Measurements from ENCODE around the gene YOD1.
A peak's percentile ranks its signal among the peaks of the same experiment; 100 is the strongest.

The YOD1 gene

DNA sequence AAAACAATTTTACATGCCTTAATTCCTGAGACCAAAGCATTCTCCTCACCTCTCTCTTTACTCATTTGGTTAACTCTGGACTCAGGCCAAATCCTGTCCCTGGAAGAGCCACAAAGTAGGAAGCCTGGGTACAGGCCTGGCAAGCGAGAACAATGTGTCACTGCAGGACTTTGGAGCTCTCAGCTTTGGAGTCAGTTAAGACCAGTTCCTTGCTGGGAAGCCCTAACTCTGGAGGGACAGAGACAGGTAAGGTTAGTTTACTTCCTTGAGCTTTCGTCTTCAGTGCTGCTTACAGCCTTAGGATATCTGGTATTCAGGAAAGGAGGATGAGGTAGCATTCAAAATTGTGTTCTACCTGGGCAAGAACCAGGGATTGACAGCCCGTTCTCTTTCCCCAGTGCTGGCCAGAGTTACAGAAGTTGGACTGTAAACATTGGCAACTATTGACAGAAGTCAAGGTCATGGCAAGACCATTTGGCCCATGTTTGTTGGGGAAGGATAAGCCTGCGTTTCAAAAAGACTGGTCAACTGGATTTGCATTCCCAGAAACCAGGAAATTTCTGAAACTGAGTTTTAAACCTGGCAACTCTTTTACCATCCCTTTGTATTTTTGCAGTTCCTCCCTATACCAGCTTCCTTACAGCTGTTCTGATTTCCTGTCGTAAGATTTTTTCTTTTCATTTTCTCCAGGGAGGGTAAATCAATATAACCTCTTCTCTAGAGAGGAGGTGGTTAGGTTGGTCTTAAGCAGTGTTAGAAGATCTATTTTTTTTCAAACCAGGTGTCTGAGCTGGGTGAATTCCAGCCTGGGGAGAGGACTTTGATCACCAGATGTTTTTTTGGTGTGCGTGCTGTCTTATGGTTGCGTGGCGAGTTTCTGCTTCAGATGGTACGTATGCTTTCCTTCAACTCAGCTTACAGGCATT is 38.0 kb upstream of the YOD1 start, which contains the start of gene C4BPB:
Gene C4BPB (plus strand): TSS at position 160 of the 926 bp plus-strand sequence. CDS start 672 bp downstream, at position 832.
- H3K27ac ChIP-seq = no peak within 1 kb of the TSS
- no peaks in the 10 kb centered on the region for H3K9me3 ChIP-seq (ENCODE audit: severe bottlenecking)
- no peak for DNase-seq
- no peak within 1 kb of the TSS for H3K4me3 ChIP-seq (ENCODE audit: low read depth, low read length)
- peaks cover 100% of the 10 kb centered on the region for H3K27me3 ChIP-seq (ENCODE audit: insufficient read depth, low read depth, severe bottlenecking)
- H3K36me3 ChIP-seq = no peaks in the 10 kb centered on the region
- TF ChIP-seq, protein P1, sequence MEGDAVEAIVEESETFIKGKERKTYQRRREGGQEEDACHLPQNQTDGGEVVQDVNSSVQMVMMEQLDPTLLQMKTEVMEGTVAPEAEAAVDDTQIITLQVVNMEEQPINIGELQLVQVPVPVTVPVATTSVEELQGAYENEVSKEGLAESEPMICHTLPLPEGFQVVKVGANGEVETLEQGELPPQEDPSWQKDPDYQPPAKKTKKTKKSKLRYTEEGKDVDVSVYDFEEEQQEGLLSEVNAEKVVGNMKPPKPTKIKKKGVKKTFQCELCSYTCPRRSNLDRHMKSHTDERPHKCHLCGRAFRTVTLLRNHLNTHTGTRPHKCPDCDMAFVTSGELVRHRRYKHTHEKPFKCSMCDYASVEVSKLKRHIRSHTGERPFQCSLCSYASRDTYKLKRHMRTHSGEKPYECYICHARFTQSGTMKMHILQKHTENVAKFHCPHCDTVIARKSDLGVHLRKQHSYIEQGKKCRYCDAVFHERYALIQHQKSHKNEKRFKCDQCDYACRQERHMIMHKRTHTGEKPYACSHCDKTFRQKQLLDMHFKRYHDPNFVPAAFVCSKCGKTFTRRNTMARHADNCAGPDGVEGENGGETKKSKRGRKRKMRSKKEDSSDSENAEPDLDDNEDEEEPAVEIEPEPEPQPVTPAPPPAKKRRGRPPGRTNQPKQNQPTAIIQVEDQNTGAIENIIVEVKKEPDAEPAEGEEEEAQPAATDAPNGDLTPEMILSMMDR (IDR thresholded peaks at IDR 0.05; ENCODE audit: low read depth, low read length) = no peak

DNA sequence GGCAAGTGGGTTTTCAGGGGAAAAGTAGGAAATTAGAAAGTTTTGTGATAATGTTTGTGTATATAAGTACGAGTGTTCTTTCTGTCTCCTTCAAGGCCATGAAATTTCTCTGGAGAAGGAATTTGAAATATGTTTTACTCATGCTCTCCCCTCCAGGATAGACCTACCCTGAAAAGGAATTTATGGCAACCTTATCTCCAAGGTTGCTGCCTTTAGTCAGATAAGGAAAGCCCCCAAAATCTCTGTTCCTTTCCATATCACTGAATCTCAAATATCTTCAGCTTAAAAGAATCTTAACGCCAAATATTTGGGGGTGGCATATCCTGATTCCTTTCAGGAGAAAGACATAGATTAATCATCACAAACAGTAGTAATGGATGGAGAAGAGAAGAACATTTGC is 37.2 kb upstream of the YOD1 start:
- no peak for DNase-seq
- TF ChIP-seq, protein P1 (IDR thresholded peaks at IDR 0.05; ENCODE audit: low read depth, low read length) = no peak
- H3K36me3 ChIP-seq = no peaks in the 10 kb centered on the region
- H3K27ac ChIP-seq = no peak overlapping the region
- H3K9me3 ChIP-seq (ENCODE audit: severe bottlenecking) = no peaks in the 10 kb centered on the region
- peaks cover 100% of the 10 kb centered on the region for H3K27me3 ChIP-seq (ENCODE audit: insufficient read depth, low read depth, severe bottlenecking)
- H3K4me3 ChIP-seq (ENCODE audit: low read depth, low read length) = no peak overlapping the region

DNA sequence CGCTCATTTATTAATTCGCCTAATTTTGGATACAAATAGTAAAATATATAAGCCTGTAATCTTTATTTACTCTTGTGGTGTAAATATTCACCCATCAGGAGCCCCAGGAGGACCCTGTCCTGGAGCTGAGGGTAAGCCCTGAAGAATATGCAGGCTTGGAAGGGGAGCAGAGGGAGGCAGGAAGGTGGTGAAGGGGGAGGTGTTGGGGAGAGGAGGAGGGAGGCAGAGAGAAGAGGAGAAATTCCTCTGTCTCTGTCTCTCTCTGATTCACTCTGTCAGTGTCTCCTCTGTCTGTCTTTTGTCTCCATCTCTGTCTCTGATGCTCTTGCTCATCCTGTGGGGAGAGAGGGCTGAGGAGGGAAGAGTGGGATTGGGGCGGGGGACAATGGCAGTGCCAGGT is 34.9 kb upstream of the YOD1 start:
- Histone ChIP-seq H3K4me3 (ENCODE audit: low read depth, low read length) (no peak overlapping the region), H3K9me3 (ENCODE audit: severe bottlenecking) (no peaks in the 10 kb centered on the region), H3K27ac (no peak overlapping the region), H3K27me3 (ENCODE audit: insufficient read depth, low read depth, severe bottlenecking) (peaks cover 100% of the 10 kb centered on the region), H3K36me3 (no peaks in the 10 kb centered on the region)
- TF ChIP-seq, protein P1 (IDR thresholded peaks at IDR 0.05; ENCODE audit: low read depth, low read length) = no peak
- no peak for DNase-seq

DNA sequence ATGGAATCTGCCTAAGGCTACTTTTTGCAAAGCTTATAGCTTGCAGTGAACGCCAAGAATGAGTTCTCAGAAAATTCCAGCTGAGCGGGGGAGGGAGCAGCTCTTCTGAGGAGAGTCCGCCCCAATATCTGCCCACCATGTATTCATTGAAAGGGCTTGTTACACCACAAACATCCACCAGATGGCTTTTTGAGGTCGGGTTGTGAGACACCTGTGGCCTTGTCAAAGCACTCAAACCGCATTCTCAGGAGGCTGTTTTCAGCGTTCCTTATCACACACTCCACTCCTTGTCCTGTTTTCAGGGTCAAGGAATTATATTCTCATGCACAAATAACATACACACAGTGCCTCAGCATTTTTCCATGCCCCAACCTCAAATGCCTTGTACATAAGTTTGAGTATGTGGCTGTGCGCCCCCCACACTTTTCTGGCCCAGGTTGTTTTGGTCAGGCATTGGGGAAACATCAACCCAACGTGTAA is 33.7 kb upstream of the YOD1 start:
- Histone ChIP-seq H3K9me3 (ENCODE audit: severe bottlenecking) (no peaks in the 10 kb centered on the region), H3K27ac (no peak overlapping the region), H3K4me3 (ENCODE audit: low read depth, low read length) (no peak overlapping the region), H3K27me3 (ENCODE audit: insufficient read depth, low read depth, severe bottlenecking) (peaks cover 96% of the 10 kb centered on the region), H3K36me3 (no peaks in the 10 kb centered on the region)
- peak; percentile 77 for DNase-seq
- TF ChIP-seq, protein P1 (IDR thresholded peaks at IDR 0.05; ENCODE audit: low read depth, low read length) = peak; percentile 89

DNA sequence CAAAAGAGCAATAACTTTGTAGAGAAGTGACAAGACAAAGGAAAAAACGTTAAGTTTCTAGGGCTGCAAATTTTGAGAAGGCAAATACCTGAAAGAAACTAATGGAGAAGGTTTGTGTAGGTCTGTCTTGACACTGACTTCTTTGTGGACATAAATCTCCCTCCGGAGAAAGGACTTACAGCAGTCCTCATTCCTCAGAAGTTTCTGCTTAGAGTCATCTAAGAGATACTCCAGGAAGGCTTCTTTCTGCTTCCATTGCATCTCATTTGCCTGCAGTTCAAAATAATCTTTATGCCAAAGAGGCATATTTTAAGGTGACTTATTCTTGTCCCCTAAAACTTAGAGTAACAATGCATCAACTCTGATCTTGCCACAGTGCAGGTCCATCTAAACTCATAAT is 33.2 kb upstream of the YOD1 start:
- H3K9me3 ChIP-seq (ENCODE audit: severe bottlenecking) = no peaks in the 10 kb centered on the region
- H3K36me3 ChIP-seq = no peaks in the 10 kb centered on the region
- TF ChIP-seq, protein P1 (IDR thresholded peaks at IDR 0.05; ENCODE audit: low read depth, low read length) = no peak
- peaks cover 96% of the 10 kb centered on the region for H3K27me3 ChIP-seq (ENCODE audit: insufficient read depth, low read depth, severe bottlenecking)
- H3K4me3 ChIP-seq (ENCODE audit: low read depth, low read length) = no peak overlapping the region
- no peak for DNase-seq
- no peak overlapping the region for H3K27ac ChIP-seq

All from WERI-Rb-1 (cell line).